Measurements from ENCODE around the gene MT1HL1.

DNA sequence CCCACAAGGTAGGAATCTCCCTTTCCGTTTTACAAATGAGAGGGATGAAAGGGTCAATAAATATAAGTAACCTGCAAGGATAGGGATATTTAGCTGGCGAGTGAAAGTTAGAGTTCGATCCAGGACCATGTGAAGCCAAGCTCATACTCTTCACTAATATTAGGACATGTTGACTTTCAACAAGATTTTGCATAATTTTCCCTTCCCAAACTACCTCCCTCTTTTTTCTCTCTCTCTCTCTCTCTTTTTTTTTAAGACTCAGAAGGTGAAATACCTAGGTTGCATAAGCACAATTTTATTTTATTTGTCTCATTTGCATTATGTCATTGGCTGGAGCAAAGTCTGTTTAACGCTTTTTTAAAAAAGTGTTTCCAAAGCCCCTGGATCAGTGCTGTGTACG lies 8.1 kb upstream of the MT1HL1 start:
- TF ChIP-seq, protein P1, sequence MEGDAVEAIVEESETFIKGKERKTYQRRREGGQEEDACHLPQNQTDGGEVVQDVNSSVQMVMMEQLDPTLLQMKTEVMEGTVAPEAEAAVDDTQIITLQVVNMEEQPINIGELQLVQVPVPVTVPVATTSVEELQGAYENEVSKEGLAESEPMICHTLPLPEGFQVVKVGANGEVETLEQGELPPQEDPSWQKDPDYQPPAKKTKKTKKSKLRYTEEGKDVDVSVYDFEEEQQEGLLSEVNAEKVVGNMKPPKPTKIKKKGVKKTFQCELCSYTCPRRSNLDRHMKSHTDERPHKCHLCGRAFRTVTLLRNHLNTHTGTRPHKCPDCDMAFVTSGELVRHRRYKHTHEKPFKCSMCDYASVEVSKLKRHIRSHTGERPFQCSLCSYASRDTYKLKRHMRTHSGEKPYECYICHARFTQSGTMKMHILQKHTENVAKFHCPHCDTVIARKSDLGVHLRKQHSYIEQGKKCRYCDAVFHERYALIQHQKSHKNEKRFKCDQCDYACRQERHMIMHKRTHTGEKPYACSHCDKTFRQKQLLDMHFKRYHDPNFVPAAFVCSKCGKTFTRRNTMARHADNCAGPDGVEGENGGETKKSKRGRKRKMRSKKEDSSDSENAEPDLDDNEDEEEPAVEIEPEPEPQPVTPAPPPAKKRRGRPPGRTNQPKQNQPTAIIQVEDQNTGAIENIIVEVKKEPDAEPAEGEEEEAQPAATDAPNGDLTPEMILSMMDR (IDR thresholded peaks at IDR 0.05; ENCODE audit: low read depth, low read length, poor library complexity, severe bottlenecking), result no peak
- no peak for TF ChIP-seq EZH2phosphoT487 (IDR thresholded peaks at IDR 0.05; ENCODE audit: borderline replicate concordance, low read length)
